NCI-H1105 (cell line): ENCODE measurements around the gene KLHL21.
A peak's percentile ranks its signal among the peaks of the same experiment; 100 is the strongest.
"Not testable (repeated sequence)": the region's sequence is repeated elsewhere in the genome, so short reads cannot be mapped to it uniquely, and the experiment has no call there.

ENCODE experiments used
- DNase-seq: peaks from one replicate; lab custom pipeline; 2025; lab: John Stamatoyannopoulos, UW

KLHL21 gene

DNA sequence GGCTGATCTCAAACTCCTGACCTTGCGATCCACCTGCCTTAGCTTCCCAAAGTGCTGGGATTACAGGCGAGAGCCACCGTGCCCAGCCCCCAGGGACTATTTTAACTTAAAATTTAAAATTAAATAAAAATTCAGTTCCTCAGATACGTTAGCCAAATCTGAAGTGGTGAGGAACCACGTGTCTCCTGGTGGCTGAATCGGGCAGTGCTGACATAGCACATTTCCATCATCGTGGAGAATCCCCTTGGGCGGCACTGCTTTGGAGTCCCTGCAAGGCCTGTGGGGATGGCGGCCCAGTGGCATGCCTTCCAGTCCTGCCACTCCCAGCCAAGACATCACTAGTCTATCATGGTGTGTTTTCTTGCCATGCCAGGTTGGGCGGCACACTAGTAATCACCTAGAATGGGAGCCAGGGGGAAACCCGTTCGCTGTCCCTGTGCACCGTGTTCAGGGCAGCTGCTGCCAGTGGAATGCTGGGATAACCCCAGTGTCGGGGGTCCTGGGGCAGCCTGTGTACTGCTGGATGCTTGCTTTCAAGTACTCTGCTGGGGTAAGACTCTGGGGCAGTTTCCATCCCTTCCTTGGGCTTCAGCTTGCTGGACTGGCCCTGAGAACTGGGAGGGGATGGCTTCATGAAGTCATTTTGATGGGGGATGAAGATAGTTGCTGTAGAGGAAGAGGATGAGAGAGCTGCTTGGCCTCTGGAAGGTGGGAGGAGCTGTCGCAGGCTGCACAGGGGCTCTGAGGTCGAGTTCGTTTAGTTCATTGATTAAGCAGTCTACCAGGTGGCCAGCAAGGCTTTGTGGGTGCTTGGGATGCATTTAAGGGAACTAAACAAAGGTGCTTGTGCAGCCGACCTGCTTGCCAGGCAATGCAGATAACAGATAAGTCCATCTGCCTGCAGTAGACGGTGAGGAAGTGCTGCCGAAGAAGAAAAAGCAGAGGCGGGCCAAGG is 18.3 kb downstream of the KLHL21 start:
- DNase-seq = no peak

DNA sequence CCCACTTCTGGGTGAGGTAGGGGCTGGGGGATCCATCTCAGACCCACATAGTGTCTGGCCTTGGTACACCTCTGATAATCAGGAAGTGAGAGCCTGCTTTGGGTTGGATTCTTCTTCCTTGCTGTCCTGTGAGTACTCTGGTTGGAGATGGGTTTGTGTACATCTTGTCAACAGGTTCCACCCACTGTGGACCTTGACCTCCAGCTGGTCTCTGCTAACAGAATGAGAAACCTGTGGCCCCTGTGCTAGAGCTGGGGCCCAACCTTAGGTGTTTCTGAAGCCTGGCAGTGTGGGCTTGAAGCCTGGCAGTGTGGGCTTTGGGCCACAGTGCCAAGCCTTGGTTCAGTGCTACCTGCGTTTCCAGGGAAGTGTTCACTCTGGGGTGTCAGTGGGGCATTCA is 20.3 kb downstream of the KLHL21 start:
- DNase-seq = no peak

DNA sequence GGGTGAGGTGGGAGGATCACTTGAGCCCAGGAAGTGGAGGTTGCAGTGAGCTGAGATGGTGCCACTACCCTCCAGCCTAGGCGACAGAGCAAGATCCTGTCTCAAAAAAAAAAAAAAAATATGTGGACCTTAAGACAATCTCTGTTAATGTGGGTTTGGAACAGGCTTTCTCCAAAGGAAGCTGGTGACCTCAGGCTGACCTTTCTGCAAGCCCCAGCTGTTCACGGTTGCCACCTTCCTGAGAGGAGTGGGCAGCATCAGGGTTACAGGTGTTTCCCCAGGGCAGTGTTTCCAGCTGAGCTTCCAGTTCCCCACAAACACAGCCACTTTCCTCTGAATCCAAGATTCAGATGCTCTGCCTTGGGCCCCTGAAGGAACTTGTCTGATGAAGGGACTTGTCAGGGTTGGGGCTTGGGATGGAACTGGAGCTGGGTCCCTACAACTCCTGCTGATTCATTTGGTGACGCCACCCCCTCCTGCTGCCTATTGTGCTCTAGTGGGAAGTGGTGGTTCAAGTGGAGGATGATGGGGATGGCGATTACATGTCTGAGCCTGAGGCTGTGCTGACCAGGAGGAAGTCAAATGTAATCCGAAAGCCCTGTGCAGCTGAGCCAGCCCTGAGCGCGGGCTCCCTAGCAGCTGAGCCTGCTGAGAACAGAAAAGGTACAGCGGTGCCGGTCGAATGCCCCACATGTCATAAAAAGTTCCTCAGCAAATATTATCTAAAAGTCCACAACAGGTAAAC is 20.9 kb downstream of the KLHL21 start:
- DNase-seq = no peak

DNA sequence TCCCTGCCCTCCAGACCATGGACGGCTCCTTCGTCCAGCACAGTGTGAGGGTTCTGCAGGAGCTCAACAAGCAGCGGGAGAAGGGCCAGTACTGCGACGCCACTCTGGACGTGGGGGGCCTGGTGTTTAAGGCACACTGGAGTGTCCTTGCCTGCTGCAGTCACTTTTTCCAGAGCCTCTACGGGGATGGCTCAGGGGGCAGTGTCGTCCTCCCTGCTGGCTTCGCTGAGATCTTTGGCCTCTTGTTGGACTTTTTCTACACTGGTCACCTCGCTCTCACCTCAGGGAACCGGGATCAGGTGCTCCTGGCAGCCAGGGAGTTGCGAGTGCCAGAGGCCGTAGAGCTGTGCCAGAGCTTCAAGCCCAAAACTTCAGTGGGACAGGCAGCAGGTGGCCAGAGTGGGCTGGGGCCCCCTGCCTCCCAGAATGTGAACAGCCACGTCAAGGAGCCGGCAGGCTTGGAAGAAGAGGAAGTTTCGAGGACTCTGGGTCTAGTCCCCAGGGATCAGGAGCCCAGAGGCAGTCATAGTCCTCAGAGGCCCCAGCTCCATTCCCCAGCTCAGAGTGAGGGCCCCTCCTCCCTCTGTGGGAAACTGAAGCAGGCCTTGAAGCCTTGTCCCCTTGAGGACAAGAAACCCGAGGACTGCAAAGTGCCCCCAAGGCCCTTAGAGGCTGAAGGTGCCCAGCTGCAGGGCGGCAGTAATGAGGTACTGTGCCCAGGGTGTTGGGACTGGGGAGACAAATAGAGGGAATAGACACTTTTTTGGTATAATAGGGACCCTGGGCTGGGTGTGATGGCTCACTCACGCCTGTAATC is 21.9 kb downstream of the KLHL21 start:
- DNase-seq = no peak

DNA sequence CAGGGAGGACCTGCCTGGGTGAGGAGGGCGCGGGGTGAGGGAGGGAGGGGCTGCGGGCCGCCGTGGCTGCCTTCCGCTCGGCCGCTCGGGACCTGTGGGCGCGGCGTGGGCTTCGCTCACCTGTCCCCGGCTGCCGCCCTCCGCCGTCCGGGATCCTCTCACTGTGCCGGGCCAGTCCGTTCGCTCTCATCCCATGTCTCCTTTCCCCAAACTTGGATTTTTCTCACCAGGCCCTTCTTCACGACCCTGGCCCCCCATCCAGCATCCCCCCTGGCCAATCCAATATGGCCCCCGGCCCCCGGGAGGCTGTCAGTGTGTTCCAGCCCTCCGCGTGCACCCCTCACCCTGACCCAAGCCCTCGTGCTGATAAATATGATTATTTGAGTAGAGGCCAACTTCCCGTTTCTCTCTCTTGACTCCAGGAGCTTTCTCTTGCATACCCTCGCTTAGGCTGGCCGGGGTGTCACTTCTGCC is 22.5 kb downstream of the KLHL21 start:
- DNase-seq = no peak

DNA sequence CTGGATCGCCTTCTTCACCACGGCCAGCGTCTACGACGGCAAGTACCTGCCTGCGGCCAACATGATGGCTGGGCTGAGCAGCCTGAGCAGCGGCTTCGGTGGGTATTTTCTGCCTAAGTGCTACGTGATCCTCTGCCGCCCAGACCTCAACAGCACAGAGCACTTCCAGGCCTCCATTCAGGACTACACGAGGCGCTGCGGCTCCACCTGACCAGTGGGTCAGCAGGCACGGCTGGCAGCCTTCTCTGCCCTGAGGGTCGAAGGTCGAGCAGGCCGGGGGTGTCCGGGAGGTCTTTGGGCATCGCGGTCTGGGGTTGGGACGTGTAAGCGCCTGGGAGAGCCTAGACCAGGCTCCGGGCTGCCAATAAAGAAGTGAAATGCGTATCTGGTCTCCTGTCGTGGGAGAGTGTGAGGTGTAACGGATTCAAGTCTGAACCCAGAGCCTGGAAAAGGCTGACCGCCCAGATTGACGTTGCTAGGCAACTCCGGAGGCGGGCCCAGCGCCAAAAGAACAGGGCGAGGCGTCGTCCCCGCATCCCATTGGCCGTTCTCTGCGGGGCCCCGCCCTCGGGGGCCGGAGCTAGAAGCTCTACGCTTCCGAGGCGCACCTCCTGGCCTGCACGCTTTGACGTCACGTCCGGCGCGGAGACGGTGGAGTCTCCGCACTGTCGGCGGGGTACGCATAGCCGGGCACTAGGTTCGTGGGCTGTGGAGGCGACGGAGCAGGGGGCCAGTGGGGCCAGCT is 23.1 kb downstream of the KLHL21 start, which contains the start of gene ZBTB48:
TSS of gene ZBTB48 (plus strand) at position 621 of the 745 bp plus-strand sequence. CDS start 616 bp downstream, outside the sequence.
- DNase-seq = peak; percentile 99

DNA sequence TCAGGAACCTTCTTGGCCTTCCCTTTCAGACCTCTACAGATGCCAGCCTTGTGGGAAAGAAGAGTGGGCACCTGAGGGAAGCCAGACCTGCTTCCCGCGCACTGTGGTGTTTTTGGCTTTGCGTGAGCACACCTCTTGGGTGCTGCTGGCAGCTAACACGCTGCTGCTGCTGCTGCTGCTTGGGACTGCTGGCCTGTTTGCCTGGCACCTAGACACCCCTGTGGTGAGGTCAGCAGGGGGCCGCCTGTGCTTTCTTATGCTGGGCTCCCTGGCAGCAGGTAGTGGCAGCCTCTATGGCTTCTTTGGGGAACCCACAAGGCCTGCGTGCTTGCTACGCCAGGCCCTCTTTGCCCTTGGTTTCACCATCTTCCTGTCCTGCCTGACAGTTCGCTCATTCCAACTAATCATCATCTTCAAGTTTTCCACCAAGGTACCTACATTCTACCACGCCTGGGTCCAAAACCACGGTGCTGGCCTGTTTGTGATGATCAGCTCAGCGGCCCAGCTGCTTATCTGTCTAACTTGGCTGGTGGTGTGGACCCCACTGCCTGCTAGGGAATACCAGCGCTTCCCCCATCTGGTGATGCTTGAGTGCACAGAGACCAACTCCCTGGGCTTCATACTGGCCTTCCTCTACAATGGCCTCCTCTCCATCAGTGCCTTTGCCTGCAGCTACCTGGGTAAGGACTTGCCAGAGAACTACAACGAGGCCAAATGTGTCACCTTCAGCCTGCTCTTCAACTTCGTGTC is 23.9 kb downstream of the KLHL21 start:
- no peak for DNase-seq

DNA sequence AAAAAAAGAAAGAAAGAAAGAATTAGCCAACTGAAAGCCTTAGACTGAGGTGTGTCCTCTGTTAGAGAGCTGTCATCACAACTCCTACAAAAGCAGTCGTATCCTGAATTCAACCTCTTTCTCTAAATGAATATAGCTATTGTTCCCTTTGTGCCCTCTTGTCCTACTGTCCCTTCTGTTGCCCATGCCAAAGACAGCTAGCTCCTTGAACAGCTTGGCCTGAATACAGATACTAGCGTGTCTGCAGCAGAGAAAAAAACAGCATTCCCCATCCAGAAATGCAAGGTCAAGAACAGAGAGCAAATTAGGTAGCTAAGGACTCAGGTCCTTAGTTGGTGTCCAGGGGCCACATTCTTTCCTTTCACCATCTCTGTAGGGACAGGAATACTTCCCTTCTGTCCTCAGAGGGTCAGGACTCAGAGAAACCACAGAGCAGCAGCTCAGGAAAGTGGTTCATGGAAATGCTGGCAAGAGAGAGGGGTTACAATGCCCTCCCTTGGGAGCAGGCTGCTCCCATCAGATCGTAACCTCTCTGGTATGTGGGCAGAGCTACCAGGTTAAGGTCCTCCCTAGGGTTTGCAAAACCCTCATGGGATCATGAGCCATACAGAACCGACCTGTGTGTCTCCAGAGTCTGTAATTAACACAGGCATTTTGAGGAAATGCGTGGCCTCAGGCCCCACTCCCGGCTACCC is 24.7 kb downstream of the KLHL21 start:
- DNase-seq = no peak

DNA sequence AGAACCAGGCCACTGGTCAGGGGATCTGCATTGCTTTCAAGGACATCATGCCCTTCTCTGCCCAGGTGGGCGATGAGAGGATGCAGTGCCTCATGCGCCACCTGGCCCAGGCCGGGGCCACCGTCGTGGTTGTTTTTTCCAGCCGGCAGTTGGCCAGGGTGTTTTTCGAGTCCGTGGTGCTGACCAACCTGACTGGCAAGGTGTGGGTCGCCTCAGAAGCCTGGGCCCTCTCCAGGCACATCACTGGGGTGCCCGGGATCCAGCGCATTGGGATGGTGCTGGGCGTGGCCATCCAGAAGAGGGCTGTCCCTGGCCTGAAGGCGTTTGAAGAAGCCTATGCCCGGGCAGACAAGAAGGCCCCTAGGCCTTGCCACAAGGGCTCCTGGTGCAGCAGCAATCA is 27.9 kb downstream of the KLHL21 start:
- DNase-seq = no peak

DNA sequence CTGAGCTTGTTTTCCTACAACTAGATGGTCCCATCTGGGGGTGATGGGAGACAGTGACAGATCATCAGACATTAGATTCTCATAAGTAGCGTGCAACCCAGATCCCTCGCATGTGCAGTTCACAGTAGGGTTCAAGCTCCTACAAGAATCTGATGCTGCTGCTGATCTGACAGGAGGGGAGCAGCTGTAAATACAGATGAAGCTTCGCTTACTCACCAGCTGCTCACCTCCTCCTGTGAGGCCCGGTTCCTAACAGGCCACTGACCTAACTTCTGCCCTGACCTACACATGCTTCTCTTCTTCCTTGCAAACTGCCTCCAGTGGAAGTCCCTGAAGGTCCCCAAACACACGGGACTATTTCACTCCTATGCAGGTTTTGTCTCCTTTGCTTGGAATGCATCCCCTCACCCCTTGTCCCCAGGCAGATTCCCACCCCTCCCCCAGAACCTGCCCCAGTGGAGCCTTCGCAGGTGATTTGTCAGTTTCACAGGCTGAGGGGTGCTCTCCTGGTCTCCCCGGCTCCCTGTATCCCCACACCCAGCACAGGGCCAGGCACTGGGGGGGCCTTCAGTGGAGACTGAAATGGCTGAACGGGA is 28.5 kb downstream of the KLHL21 start:
- DNase-seq = no peak

DNA sequence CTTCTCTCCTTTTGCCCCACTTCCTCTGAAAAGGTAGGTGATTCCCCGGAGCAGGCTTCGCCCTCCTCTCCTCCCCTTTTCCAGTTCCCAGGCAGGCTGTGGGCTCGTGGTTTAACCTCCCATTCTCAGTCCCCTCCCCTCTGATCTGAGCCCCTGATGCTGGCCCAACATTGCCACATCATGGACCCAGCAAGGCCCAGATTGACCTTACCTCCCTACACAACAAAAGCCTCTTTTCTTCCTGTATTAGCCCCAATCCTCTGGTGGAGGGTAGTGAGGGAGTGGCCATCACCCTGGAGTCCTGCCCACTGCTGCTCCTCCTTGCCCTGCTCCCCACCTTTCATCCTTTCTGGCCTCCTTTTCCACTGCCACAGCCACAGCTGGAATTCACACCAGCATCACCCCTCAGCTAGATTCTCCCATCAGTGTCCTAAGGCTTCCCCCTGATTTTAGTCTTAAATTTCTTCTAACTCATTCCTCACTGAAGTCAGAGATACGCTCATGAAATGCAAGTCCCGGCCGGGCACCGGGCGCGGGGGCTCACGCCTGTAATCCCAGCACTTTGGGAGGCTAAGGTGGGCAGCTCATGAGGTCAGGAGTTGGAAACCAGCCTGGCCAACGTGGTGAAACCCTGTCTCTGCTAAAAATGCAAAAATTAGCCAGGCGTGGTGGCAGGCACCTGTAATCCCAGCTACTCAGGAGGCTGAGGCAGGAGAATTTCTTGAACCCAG is 29.9 kb downstream of the KLHL21 start:
- DNase-seq = no peak

DNA sequence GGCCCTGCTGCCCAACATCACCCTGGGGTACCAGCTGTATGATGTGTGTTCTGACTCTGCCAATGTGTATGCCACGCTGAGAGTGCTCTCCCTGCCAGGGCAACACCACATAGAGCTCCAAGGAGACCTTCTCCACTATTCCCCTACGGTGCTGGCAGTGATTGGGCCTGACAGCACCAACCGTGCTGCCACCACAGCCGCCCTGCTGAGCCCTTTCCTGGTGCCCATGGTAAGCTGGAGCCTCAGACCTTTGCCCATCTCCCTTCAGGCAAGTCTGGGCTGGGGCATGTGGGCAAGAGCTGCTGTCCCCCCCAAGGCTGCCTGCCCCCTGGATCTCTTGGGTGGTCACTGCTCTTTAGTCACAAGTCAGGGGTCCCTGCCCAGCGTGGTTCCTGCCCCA is 31.7 kb downstream of the KLHL21 start:
- DNase-seq = no peak

DNA sequence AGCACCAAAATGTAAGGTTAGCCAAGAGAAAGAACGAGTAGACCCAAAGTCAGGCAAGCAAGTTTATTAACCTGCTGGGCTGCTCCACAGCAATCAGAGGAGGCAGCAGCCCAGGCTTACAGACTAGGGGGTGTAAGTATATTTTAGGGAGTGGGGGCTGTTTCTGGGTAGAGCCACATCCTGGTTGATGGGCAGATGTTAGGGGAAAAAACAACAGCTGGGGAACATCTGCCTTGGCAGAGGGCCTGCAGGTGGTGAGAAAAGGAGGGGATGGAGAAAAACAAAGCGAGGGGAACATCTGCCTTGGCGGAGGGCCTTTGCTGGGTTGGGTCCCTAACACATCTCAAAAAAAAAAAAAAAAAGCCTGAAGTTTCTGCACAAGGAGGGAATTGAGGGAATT is 32.6 kb downstream of the KLHL21 start:
- no peak for DNase-seq

DNA sequence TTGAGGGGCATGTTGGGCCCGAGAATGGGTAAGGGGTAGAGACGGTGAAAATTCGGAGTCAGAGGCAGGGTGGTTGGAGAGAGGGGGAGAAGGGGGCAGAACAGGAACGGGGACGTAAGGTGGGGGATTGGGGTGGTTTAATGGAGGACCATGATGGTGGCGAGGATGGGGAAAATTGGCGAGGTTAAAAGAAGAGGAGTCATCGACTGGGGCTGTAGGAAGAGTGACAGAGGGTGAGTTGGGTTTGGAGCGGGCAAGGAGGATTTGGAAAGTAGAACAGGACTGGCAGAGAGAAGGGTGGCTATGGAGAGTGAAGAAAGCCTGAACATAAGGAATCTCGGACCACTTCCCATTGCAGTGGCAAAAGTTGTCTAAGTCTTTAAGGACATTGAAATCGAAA is 33.6 kb downstream of the KLHL21 start:
- no peak for DNase-seq

DNA sequence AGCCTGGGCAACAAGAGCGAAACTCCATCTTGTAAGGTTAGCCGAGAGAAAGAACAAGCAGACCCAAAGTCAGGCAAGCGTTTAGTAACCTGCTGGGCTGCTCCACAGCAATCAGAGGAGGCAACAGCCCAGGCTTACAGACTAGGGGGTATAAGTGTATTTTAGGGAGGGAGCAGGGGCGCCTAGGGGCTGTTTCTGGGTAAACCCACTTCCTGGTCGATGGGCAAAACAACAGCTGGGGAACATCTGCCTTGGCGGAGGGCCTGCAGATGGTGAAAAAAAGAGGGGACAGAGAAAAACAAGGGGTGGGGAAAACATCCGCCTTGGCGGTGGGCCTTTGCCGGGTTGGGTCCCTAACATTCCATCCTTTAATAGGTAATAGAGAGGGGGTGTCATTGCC is 42.4 kb downstream of the KLHL21 start:
- DNase-seq = no peak

DNA sequence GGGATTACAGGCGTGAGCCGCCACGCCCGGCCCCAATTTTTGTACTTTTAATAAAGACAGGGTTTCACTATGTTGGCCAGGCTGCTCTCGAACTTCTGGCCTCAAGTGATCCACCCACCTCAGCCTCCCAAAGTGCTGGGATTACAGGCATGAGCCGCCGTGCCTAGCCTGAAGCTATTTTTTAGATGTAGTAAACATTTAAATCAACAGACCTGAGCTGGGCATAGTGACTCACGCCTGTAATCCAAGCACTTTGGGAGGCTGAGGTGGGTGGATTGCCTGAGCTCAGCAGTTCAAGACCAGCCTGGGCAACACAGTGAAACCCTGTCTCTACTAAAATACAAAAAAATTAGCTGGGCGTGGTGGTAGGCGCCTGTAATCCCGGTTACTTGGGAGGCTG is 43.5 kb downstream of the KLHL21 start:
- not testable (repeated sequence) for DNase-seq

DNA sequence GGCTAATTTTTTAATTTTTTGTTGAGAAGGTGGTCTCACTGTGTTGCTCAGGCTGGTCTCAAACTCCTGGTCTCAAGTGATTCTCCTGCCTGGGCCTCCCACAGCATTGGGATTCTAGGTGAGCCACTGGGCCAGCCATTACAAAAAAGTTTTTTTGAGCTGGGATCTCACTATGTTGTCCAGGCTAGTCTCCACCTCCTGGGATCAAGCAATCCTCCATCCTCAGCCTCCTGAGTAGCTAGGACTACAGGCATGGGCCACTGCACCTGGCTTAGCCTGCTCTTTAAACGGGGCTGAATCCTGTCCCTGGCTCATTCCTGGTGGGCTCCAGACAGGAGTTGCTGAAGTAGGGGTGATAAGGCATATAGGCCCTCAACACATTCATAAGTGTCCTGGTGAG is 45.1 kb downstream of the KLHL21 start:
- DNase-seq = no peak

DNA sequence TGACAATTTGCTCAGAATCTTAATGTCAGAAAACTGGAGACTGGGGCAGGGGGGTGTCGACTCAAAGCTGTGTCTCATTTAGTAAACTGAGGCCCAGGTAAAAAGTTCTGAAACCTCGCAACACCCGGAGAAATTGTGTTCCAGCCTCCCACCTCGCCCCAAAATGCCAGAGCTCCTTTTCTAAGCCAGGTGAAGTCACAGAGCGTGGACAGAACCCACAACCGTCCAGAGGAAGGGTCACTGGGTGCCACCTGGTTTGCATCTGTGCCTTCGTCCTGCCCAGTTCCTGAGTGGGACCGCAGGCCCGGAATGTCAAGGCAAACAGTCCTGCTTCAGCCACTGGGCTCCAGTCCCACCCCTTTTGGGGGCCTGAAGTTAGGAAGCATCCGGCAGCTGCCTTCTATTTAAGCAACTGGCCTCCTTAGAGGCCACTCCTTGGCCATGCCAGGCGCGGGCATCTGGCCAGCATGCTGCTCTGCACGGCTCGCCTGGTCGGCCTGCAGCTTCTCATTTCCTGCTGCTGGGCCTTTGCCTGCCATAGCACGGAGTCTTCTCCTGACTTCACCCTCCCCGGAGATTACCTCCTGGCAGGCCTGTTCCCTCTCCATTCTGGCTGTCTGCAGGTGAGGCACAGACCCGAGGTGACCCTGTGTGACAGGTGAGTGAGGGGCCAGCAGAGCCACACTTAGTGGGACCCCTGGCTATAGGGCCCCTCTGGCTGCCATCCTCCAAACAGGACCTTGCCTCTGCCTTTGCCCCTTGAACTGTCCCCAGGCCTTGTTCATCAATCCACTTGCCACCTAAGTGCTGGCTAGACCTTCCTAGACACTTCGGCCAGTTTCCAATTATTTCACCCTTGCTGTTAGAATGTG is 47.5 kb downstream of the KLHL21 start, which contains the start of gene TAS1R1:
TSS of gene TAS1R1 (plus strand) at position 401 of the 872 bp plus-strand sequence. CDS start at position 468, 67 bp downstream.
- no peak for DNase-seq
